H1 (cell line): ENCODE data around the gene NHS. TPM values are rescaled to one million over a fixed set of nuclear protein-coding genes. Genes with fewer than 3 reads are reported as not detected.

Source experiments
- CTCF ChIA-PET: fragments of 300-600 bp; sonication (Branson Sonifier 250); formaldehyde crosslinking; loops from one replicate; lab custom pipeline; 2021; ENCODE audit not compliant: partially characterized antibody; lab: Charles Lee
- POLR2A ChIA-PET: fragments of 300-600 bp; sonication (Branson Sonifier 250); formaldehyde crosslinking; loops from one replicate; lab custom pipeline; 2021; ENCODE audit warnings: inconsistent platforms; ENCODE audit not compliant: partially characterized antibody; lab: Charles Lee
- DNase-seq, 2 experiments: peaks; one replicate each; pipeline versions ENCODE4 v3.0.0 to v3.0.0-alpha.2; 2010 to 2022; ENCODE audit warnings: low spot score in 2 of 2, low read depth in 1 of 2, mixed read lengths in 1 of 2
- FAIRE-seq: peaks from 2 replicates; lab custom pipeline; 2011; peaks lifted over from hg19 to GRCh38; lab: Jason Lieb, UNC
- H2AFZ ChIP-seq: 2 replicates; pipeline ENCODE4 v1.8.1; 2012; ENCODE audit warnings: low read length, inconsistent platforms
- H2AK5ac ChIP-seq: 2 replicates; pipeline ENCODE4 v1.6.1; 2013; ENCODE audit warnings: low read depth, low read length
- H2BK120ac ChIP-seq: replicated peaks from 2 replicates; pipeline ENCODE3; 2013; ENCODE audit warnings: low read depth, low read length, inconsistent platforms
- H2BK12ac ChIP-seq: 2 replicates; pipeline ENCODE4 v1.6.1; 2013; ENCODE audit warnings: low read depth, low read length
- H2BK15ac ChIP-seq: 2 replicates; pipeline ENCODE4 v1.6.1; 2013; ENCODE audit warnings: low read length
- H2BK20ac ChIP-seq: 2 replicates; pipeline ENCODE4 v1.6.1; 2013; ENCODE audit warnings: low read length
- H2BK5ac ChIP-seq: 2 replicates; pipeline ENCODE4 v1.6.1; 2013; ENCODE audit warnings: low read depth, low read length
- H3K14ac ChIP-seq: 2 replicates; pipeline ENCODE4 v1.6.1; 2013; ENCODE audit warnings: inconsistent platforms; ENCODE audit not compliant: insufficient read length
- H3K18ac ChIP-seq: 2 replicates; pipeline ENCODE4 v1.6.1; 2013; ENCODE audit warnings: low read length; ENCODE audit errors: extremely low read depth
- H3K23ac ChIP-seq: 2 replicates; pipeline ENCODE4 v1.6.1; 2013; ENCODE audit warnings: inconsistent platforms; ENCODE audit not compliant: insufficient read length
- H3K23me2 ChIP-seq: 2 replicates; pipeline ENCODE4 v1.6.1; 2013; ENCODE audit warnings: low read depth, low read length
- H3K27ac ChIP-seq: 2 replicates; pipeline ENCODE4 v1.6.1; 2011; ENCODE audit warnings: low read depth, low read length, inconsistent platforms
- H3K27me3 ChIP-seq, 4 experiments: replicated peaks in 1 of 4; 1 replicate in 1 of 4; 2 replicates in 3 of 4; pipeline versions ENCODE4 v1.6.1 to v1.8.1; 2011 to 2013; ENCODE audit warnings: low read length in 3 of 4, mild to moderate bottlenecking in 3 of 4, inconsistent platforms in 2 of 4, mixed read lengths in 2 of 4, moderate library complexity in 1 of 4; ENCODE audit not compliant: control insufficient read depth in 3 of 4, insufficient read depth in 3 of 4; ENCODE audit errors: extremely low read depth in 1 of 4
- H3K36me3 ChIP-seq, 4 experiments: 2 replicates each; pipeline versions ENCODE4 v1.6.1 to v1.8.1; 2011 to 2013; ENCODE audit warnings: mild to moderate bottlenecking in 4 of 4, low read length in 3 of 4, moderate library complexity in 2 of 4, control low read depth in 1 of 4, inconsistent platforms in 1 of 4; ENCODE audit not compliant: insufficient read depth in 4 of 4, control insufficient read depth in 2 of 4
- H3K4ac ChIP-seq: replicated peaks from 2 replicates; pipeline ENCODE3; 2013; ENCODE audit warnings: low read length, low read depth, mixed read lengths, inconsistent platforms; ENCODE audit not compliant: insufficient read length
- H3K4me1 ChIP-seq, 4 experiments: replicated peaks in 1 of 4; 1 replicate in 1 of 4; 2 replicates in 3 of 4; pipeline versions ENCODE4 v1.6.1 to v1.8.1; 2011 to 2013; ENCODE audit warnings: low read length in 3 of 4, inconsistent platforms in 2 of 4, mixed read lengths in 1 of 4; ENCODE audit not compliant: insufficient read depth in 4 of 4, control insufficient read depth in 3 of 4
- H3K4me2 ChIP-seq, 2 experiments: 2 replicates each; pipeline versions ENCODE4 v1.6.1 to v1.8.1; 2011 to 2013; ENCODE audit warnings: low read depth in 2 of 2, low read length in 2 of 2, control low read depth in 1 of 2, inconsistent platforms in 1 of 2, mild to moderate bottlenecking in 1 of 2; ENCODE audit not compliant: insufficient read depth in 1 of 2
- H3K4me3 ChIP-seq, 4 experiments: fragments of 200-600, 300-600 bp in 1 of 4; sonication (generic), shearing (Covaris generic), sonication (Bioruptor Twin) in 1 of 4; 2 replicates each; pipeline versions ENCODE4 v1.5.1 to v1.8.1; 2011 to 2016; ENCODE audit warnings: low read length in 4 of 4, low read depth in 3 of 4, control low read depth in 2 of 4, inconsistent platforms in 2 of 4, mild to moderate bottlenecking in 2 of 4, mixed read lengths in 1 of 4, moderate library complexity in 1 of 4; ENCODE audit not compliant: insufficient read depth in 2 of 4; ENCODE audit errors: extremely low read depth in 1 of 4
- H3K56ac ChIP-seq: replicated peaks from 2 replicates; pipeline ENCODE3; 2013; ENCODE audit warnings: low read depth, mild to moderate bottlenecking, mixed read lengths, low read length, inconsistent platforms; ENCODE audit not compliant: insufficient read length
- H3K79me1 ChIP-seq: 2 replicates; pipeline ENCODE4 v1.6.1; 2013; ENCODE audit warnings: low read depth, low read length, control low read depth
- H3K79me2 ChIP-seq, 2 experiments: 2 replicates each; pipeline versions ENCODE4 v1.6.1 to v1.8.1; 2012 to 2013; ENCODE audit warnings: low read length in 2 of 2, mild to moderate bottlenecking in 2 of 2, inconsistent platforms in 1 of 2; ENCODE audit not compliant: insufficient read depth in 2 of 2, control insufficient read depth in 1 of 2
- H3K9ac ChIP-seq, 4 experiments: replicated peaks in 1 of 4; 1 replicate in 1 of 4; 2 replicates in 3 of 4; pipeline versions ENCODE4 v1.6.1 to v1.8.1; 2011 to 2013; ENCODE audit warnings: low read depth in 3 of 4, low read length in 3 of 4, control low read depth in 2 of 4, mild to moderate bottlenecking in 2 of 4, moderate library complexity in 2 of 4, inconsistent platforms in 1 of 4; ENCODE audit errors: extremely low read depth in 1 of 4
- H3K9me3 ChIP-seq, 2 experiments: 2 replicates each; pipeline versions ENCODE4 v1.6.1 to v1.8.1; 2012 to 2013; ENCODE audit warnings: mild to moderate bottlenecking in 2 of 2, moderate library complexity in 2 of 2, control low read depth in 1 of 2, inconsistent platforms in 1 of 2, low read depth in 1 of 2, low read length in 1 of 2, mixed read lengths in 1 of 2; ENCODE audit not compliant: insufficient read depth in 2 of 2
- H4K20me1 ChIP-seq, 2 experiments: replicated peaks in 1 of 2; 2 replicates each; pipeline versions ENCODE3 to v1.8.1; 2011 to 2013; ENCODE audit warnings: inconsistent platforms in 2 of 2, low read length in 2 of 2, mild to moderate bottlenecking in 1 of 2; ENCODE audit not compliant: insufficient read depth in 2 of 2, control insufficient read depth in 1 of 2
- H4K5ac ChIP-seq: 2 replicates; pipeline ENCODE4 v1.6.1; 2013; ENCODE audit warnings: low read length, low read depth, mixed read lengths, inconsistent platforms; ENCODE audit not compliant: insufficient read length
- H4K8ac ChIP-seq: 2 replicates; pipeline ENCODE4 v1.8.0; 2013; ENCODE audit warnings: mild to moderate bottlenecking, moderate library complexity, low read length, inconsistent platforms; ENCODE audit not compliant: insufficient read depth; ENCODE audit errors: extremely low read depth
- H4K91ac ChIP-seq: replicated peaks from 2 replicates; pipeline ENCODE3; 2013; ENCODE audit warnings: low read length, mixed read lengths, inconsistent platforms; ENCODE audit not compliant: insufficient read length
- SP4 ChIP-seq: IDR thresholded peaks from 2 replicates; pipeline ENCODE4 v1.6.1; 2012; ENCODE audit warnings: low read length, inconsistent platforms
- WGBS, 2 experiments: shearing (Covaris generic) in 1 of 2; methylation state at CpG; one replicate each; pipeline versions ENCODE4 v1.1.6 to v1.1.7; 2013 to 2015; ENCODE audit warnings: low lambda C conversion rate in 2 of 2, mixed read lengths in 2 of 2, inconsistent platforms in 1 of 2, low coverage in 1 of 2, missing lambda C conversion rate in 1 of 2; ENCODE audit not compliant: insufficient replicate concordance in 2 of 2, insufficient coverage in 1 of 2, insufficient read length in 1 of 2; ENCODE audit errors: extremely low coverage in 1 of 2, missing lambda C conversion rate in 1 of 2; 5-methylcytosine and 5-hydroxymethylcytosine counted together
- polyA plus RNA-seq, 7 experiments: library from polyadenylated mRNA; depleted of rRNA in 3 of 7; stranded (reverse) in 5 of 7; unstranded in 2 of 7; fragments of >200 nt in 5 of 7; fragments of 200-250 nt in 2 of 7; gene quantifications; 1 replicate in 5 of 7; 2 replicates in 1 of 7; 4 replicates in 1 of 7; pipeline versions ENCODE4 v1.2.1 to v1.2.3, GENCODE V29; 2011 to 2013; ENCODE audit warnings: missing spikeins in 2 of 7, mixed read lengths in 2 of 7
- total RNA-seq: library from RNA; stranded (reverse); fragmentation: NEBNext Ultra II Directional; extraction: Animal tissue kit (Norgen Biotek cat#: 25700); gene quantifications from 2 replicates; pipeline ENCODE4 v1.2.1, GENCODE V29; 2021

NHS gene
- total and polyA plus RNA-seq, 2 of the 8 experiments (the other 6 are each of a cell fraction or from before 2014, with no cell fraction given): 2.2 to 6.7 TPM

DNA sequence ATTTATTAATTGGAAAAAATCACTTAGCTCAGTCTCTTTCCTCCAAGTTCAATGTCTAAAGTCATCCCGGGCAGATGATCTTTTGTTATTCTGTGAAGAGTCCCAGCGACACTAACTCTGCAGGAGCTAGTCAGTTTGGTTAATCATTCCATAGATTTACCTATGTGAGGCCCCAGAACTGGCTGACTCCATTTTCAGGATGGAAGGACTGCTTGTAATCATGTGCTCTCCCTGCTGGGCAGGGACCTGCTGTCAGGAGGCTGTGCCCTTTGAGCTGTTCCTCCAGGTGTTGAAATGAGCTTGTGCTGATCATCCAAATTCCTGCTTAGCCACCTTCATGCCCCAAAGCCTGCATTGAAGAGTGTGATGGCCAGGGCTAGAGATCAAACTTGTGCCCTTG lies 169.8 kb downstream of the NHS start:
- Histone ChIP-seq H3K56ac (no peak overlapping the region), H3K4me1 (peaks cover 0 to 18% (median 10%) of the 10 kb centered on the region in 4 experiments; a peak in 5 of 7 replicates), H3K79me2 (no peaks in the 10 kb centered on the region), H3K4me3 (no peak overlapping the region), H3K4ac (no peak overlapping the region), H3K9me3 (no peaks in the 10 kb centered on the region), H4K8ac (no peak overlapping the region), H4K20me1 (no peaks in the 10 kb centered on the region), H2BK12ac (no peak overlapping the region), H4K91ac (no peak overlapping the region), H3K23me2 (no peaks in the 10 kb centered on the region), H2BK120ac (no peak overlapping the region), H3K4me2 (no peak overlapping the region), H3K14ac (no peak overlapping the region), H2BK15ac (no peak overlapping the region), H3K23ac (no peak overlapping the region), H4K5ac (no peak overlapping the region), H3K27me3 (no peaks in the 10 kb centered on the region), H2AK5ac (no peak overlapping the region), H2BK20ac (no peak overlapping the region), H2AFZ (no peak overlapping the region), H3K18ac (no peak overlapping the region), H2BK5ac (no peak overlapping the region), H3K36me3 (no peaks in the 10 kb centered on the region), H3K27ac (no peak overlapping the region), H3K79me1 (no peaks in the 10 kb centered on the region), H3K9ac (no peak overlapping the region)
- 76% methylated on average over 2 of the region's 2 CpGs; no CpG with 5 or more reads in 1 of the 2 experiments for WGBS, 2 experiments
- CTCF ChIA-PET: interaction anchor here (1.0 to 1.3 kb wide), 2 partner anchors 9 to 37 kb away, joined by 3 read pairs; no protein-coding TSS in a partner anchor
- no peak for DNase-seq
- POLR2A ChIA-PET: no interaction called here
- peak; percentile 28 for FAIRE-seq
- no peak for TF ChIP-seq SP4
